SK-N-MC (cell line): Measurements from ENCODE around the gene ARFIP1.

Source experiments
- EZH2 ChIP-seq: fragments of 200-600 bp; sonication (generic); IDR thresholded peaks from one replicate; pipeline ENCODE4 v1.6.1; 2017; ENCODE audit warnings: antibody characterized with exemption
- POLR2AphosphoS5 ChIP-seq: IDR thresholded peaks from 2 replicates; pipeline ENCODE4 v1.6.1; 2012; ENCODE audit warnings: mild to moderate bottlenecking, low read depth, low read length, borderline replicate concordance

- no peak for TF ChIP-seq POLR2AphosphoS5
- TF ChIP-seq EZH2: no peak
Observed at GRCh38 chr4:152819026-152819645, 39.4 kb downstream of the ARFIP1 start.
